AG04450 (cell line): ENCODE results near the gene DOLPP1. TPM values are rescaled to one million over a fixed set of nuclear protein-coding genes. Genes with fewer than 3 reads are reported as not detected.

Experiments
- CTCF ChIA-PET: fragments of 300-600, 350-600 bp; formaldehyde crosslinking; extraction: SDS; loops from one replicate; lab custom pipeline; 2022; ENCODE audit warnings: antibody characterized with exemption, inconsistent platforms; lab: Charles Lee
- POLR2A ChIA-PET: fragments of 350-600 bp; formaldehyde crosslinking; extraction: SDS; loops from one replicate; lab custom pipeline; 2021; ENCODE audit warnings: antibody characterized with exemption, inconsistent platforms; lab: Yijun Ruan, JAX
- DNase-seq: peaks from one replicate; pipeline ENCODE4 v3.0.0-alpha.2; 2011; ENCODE audit warnings: low read depth, low spot score
- H3K27ac ChIP-seq: one replicate; pipeline ENCODE4 v1.5.1; 2012; ENCODE audit warnings: low read depth, low read length, control low read depth
- H3K27me3 ChIP-seq: one replicate; pipeline ENCODE4 v1.6.0; 2012; ENCODE audit warnings: low read length; ENCODE audit not compliant: control insufficient read depth, insufficient read depth
- H3K4me3 ChIP-seq: 2 replicates; pipeline ENCODE4 v1.5.1; 2011; ENCODE audit warnings: mild to moderate bottlenecking, low read depth, low read length, control low read depth
- H3K9me3 ChIP-seq: 2 replicates; pipeline ENCODE4 v1.5.1; 2012; ENCODE audit warnings: low read length; ENCODE audit not compliant: control insufficient read depth, insufficient read depth
- polyA plus RNA-seq: library from polyadenylated mRNA; depleted of rRNA; stranded (reverse); fragments of >200 nt; gene quantifications from 2 replicates; pipeline ENCODE4 v1.2.3, GENCODE V29; 2011
- TF ChIP-seq, protein P1 (sequence below): IDR thresholded peaks from 2 replicates; pipeline ENCODE4 v1.5.1; 2011; ENCODE audit warnings: low read depth, low read length, control low read depth, inconsistent platforms

DOLPP1 gene
- polyA plus RNA-seq, 1 experiment, result 11.9 TPM

DNA sequence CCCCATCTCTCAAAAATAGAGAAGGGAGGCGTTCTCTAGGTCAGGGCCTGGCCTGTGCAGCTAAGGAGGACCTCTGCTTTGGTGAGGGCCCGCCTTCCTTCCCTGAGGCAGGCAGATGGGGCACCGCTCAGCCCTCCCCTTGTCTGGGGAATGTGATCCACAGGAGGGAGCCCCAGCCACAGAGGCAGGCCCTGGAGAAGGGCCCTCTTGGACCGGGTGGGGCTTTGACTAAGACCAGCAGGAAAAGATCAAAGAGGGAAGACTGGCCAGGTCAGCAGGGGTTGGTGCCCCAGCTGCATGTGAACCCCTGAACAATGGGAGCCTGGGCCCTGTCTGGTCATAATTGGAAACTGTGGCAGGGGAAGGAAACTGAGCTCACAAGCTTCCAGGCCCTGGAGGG lies 52.2 kb downstream of the DOLPP1 start:
- Histone ChIP-seq H3K9me3 (no peaks in the 10 kb centered on the region), H3K27ac (no peak overlapping the region), H3K4me3 (no peak overlapping the region), H3K27me3 (no peaks in the 10 kb centered on the region)
- no peak for DNase-seq
- TF ChIP-seq, protein P1, sequence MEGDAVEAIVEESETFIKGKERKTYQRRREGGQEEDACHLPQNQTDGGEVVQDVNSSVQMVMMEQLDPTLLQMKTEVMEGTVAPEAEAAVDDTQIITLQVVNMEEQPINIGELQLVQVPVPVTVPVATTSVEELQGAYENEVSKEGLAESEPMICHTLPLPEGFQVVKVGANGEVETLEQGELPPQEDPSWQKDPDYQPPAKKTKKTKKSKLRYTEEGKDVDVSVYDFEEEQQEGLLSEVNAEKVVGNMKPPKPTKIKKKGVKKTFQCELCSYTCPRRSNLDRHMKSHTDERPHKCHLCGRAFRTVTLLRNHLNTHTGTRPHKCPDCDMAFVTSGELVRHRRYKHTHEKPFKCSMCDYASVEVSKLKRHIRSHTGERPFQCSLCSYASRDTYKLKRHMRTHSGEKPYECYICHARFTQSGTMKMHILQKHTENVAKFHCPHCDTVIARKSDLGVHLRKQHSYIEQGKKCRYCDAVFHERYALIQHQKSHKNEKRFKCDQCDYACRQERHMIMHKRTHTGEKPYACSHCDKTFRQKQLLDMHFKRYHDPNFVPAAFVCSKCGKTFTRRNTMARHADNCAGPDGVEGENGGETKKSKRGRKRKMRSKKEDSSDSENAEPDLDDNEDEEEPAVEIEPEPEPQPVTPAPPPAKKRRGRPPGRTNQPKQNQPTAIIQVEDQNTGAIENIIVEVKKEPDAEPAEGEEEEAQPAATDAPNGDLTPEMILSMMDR, result no peak
- POLR2A ChIA-PET, result interaction anchor here (0.5 kb wide), 1 partner anchor 217 kb away, joined by 3 read pairs; no protein-coding TSS in a partner anchor
- CTCF ChIA-PET, result interaction anchor here (1.8 to 16.1 kb wide), 7 partner anchors 8 to 653 kb away, joined by 5 to 302 read pairs (median 12); partner anchors contain the start of genes C9orf50 and NTMT1

DNA sequence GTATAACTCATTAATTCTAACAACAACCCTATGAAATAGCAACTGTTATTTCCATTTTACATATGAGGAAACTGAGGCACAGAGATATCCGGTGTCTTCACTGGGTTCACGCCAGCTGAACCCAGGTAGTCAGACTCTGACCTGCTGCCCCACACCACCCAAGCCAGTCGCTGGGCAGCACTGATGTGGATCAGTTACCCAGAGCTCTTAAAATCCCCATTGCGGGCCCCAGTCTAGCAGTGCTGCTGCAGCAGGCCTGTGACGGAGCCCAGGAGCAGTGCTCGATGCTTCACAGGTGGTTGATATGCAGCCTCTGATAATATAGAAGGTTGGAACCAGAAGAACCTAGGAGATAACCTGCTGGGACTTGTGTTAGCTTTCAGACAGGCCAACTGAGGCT lies 54.6 kb downstream of the DOLPP1 start:
- no peak overlapping the region for H3K4me3 ChIP-seq
- DNase-seq, result no peak
- TF ChIP-seq, protein P1, result no peak
- no peaks in the 10 kb centered on the region for H3K27me3 ChIP-seq
- H3K27ac ChIP-seq, result peak overlapping the region; percentile 11
- no peaks in the 10 kb centered on the region; the same call in 1 of the 2 replicates for H3K9me3 ChIP-seq
- ChIA-PET CTCF (interaction anchor here (0.6 to 16.1 kb wide), 2 partner anchors 24 to 487 kb away, joined by 3 to 302 read pairs; partner anchors contain the start of genes C9orf50, NTMT1 and PTPA), POLR2A (interaction anchor here (0.6 to 0.7 kb wide), 2 partner anchors 26 to 898 kb away, joined by 5 to 7 read pairs; no protein-coding TSS in a partner anchor)

DNA sequence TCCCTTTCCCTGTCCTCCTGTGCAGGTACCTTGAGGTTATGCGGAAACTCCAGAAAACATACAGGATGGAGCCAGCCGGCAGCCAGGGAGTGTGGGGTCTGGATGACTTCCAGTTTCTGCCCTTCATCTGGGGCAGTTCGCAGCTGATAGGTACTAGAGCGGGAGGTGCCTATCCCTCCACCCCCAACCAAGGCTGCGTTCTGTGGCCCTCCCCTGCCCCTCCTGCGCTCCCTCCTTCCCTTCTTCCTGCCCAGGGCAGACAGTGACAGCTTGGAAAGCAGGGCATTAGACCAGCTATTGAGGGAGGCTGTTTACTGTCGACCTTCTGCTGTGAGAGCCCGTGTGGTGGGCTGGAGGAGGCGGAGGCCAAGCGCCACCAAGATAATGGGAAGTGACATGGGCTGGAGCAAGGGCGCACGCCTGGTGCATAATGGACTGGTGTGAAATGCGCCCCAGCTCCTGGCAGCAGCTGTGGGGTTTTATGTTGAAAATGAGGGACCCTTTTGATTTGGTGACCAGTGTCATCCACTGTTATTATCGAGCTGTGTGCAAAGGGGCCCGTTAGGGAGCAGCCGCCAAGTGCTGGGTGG lies 55.6 kb downstream of the DOLPP1 start:
- H3K27ac ChIP-seq, result no peak overlapping the region
- no peaks in the 10 kb centered on the region for H3K27me3 ChIP-seq
- DNase-seq, result no peak
- CTCF ChIA-PET, result interaction anchor here (1.1 to 16.1 kb wide), 2 partner anchors 478 to 486 kb away, joined by 3 to 302 read pairs; partner anchors contain the start of genes C9orf50 and NTMT1
- POLR2A ChIA-PET, result no interaction called here
- no peak overlapping the region for H3K4me3 ChIP-seq
- H3K9me3 ChIP-seq, result no peaks in the 10 kb centered on the region; the same call in 1 of the 2 replicates
- TF ChIP-seq, protein P1, result no peak

DNA sequence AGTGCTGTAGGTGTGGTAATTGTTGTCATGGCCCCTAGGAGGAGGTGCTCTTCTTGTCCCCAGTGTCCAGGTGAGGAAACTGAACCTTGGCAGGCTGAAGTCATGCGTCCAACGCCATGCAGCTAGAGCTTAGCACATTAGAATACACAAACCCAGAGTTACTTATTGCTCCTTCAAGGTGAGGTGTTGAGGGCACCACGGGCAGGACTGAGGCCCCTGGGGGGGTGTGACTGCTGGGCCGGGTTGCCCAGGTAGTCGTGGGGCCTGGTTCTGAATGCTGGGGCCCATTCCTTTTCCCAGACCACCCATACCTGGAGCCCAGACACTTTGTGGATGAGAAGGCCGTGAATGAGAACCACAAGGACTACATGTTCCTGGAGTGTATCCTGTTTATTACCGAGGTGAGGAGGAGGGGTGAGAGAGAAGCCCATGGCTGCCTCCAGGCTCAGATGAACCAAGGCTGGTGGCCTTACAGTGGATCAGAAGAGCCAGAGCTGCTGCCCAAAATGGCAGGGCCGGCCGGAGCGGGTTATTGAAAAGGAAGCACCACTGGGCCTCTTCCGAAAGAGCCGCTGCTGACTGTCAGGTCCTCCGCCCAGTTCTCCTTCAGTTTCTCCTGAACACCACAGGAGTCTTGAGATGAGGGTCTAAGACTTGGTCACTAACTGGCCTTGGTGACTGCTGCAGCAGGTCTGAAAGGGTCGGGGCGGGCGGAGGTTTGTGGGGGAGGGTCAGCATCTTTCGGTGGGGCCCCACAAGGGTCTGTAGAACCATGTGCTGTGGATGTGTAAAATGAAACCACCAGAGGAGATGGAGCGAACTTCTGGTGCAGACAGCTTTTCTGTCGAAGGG lies 56.6 kb downstream of the DOLPP1 start:
- ChIA-PET POLR2A (no interaction called here), CTCF (interaction anchor here (0.6 to 16.1 kb wide), 6 partner anchors 33 to 490 kb away, joined by 3 to 302 read pairs (median 13); partner anchors contain the start of genes C9orf50 and NTMT1)
- DNase-seq, result no peak
- no peak overlapping the region for H3K27ac ChIP-seq
- TF ChIP-seq, protein P1, result no peak
- H3K27me3 ChIP-seq, result no peaks in the 10 kb centered on the region
- no peaks in the 10 kb centered on the region; the same call in 1 of the 2 replicates for H3K9me3 ChIP-seq
- H3K4me3 ChIP-seq, result no peak overlapping the region
